Measurements from ENCODE around the gene TRIP13.
A peak's percentile ranks its signal among the peaks of the same experiment; 100 is the strongest.

Gene TRIP13

GRCh38 chr5:958701-959571, 66.3 kb downstream of the TRIP13 start:
- peaks cover 49% of the 10 kb centered on the region for H3K4me1 Mint-ChIP-seq
- no peak for TF ChIP-seq CTCF (IDR thresholded peaks at IDR 0.05; ENCODE audit: unreplicated experiment in 3 of 3)
- H3K4me3 Mint-ChIP-seq = no peak overlapping the region
- no peaks in the 10 kb centered on the region for H3K9me3 Mint-ChIP-seq
- H3K27ac Mint-ChIP-seq = peak overlapping the region in 1 of 3 experiments; percentile 46
- H3K27me3 Mint-ChIP-seq (ENCODE audit: low read depth) = peaks cover 24% of the 10 kb centered on the region
- no peaks in the 10 kb centered on the region for H3K36me3 Mint-ChIP-seq (ENCODE audit: low read depth)

- TF ChIP-seq CTCF (IDR thresholded peaks at IDR 0.05; ENCODE audit: unreplicated experiment in 3 of 3) = no peak
- Mint-ChIP-seq H3K27ac (peak overlapping the region; percentile 56 to 88 (median 76)), H3K9me3 (no peaks in the 10 kb centered on the region), H3K36me3 (ENCODE audit: low read depth) (no peaks in the 10 kb centered on the region), H3K4me1 (peaks cover 55% of the 10 kb centered on the region), H3K4me3 (peak overlapping the region in 1 of 3 experiments; percentile 66), H3K27me3 (ENCODE audit: low read depth) (peaks cover 21% of the 10 kb centered on the region)
Measured at GRCh38 chr5:959581-960531, 67.2 kb downstream of the TRIP13 start.

- Mint-ChIP-seq H3K4me1 (peaks cover 54% of the 10 kb centered on the region), H3K4me3 (peak overlapping the region in 1 of 3 experiments; percentile 66), H3K9me3 (peaks cover 3% of the 10 kb centered on the region), H3K27me3 (ENCODE audit: low read depth) (peaks cover 18% of the 10 kb centered on the region), H3K27ac (peak overlapping the region; percentile 56 to 88 (median 76)), H3K36me3 (ENCODE audit: low read depth) (no peaks in the 10 kb centered on the region)
- no peak for TF ChIP-seq CTCF (IDR thresholded peaks at IDR 0.05; ENCODE audit: unreplicated experiment in 3 of 3)
Measured at GRCh38 chr5:960551-960950, 67.9 kb downstream of the TRIP13 start.

GRCh38 chr5:961002-961710, 68.5 kb downstream of the TRIP13 start:
- TF ChIP-seq CTCF (IDR thresholded peaks at IDR 0.05; ENCODE audit: unreplicated experiment in 3 of 3) = no peak
- no peak overlapping the region for H3K4me3 Mint-ChIP-seq
- peak overlapping the region in 1 of 3 experiments; percentile 62 for H3K27ac Mint-ChIP-seq

GRCh38 chr5:961711-962240, 69.1 kb downstream of the TRIP13 start:
- peaks cover 12% of the 10 kb centered on the region for H3K27me3 Mint-ChIP-seq (ENCODE audit: low read depth)
- H3K27ac Mint-ChIP-seq = no peak overlapping the region
- no peak for TF ChIP-seq CTCF (IDR thresholded peaks at IDR 0.05; ENCODE audit: unreplicated experiment in 3 of 3)
- no peaks in the 10 kb centered on the region for H3K36me3 Mint-ChIP-seq (ENCODE audit: low read depth)
- peaks cover 3% of the 10 kb centered on the region for H3K9me3 Mint-ChIP-seq
- H3K4me3 Mint-ChIP-seq = no peak overlapping the region
- H3K4me1 Mint-ChIP-seq = peaks cover 46% of the 10 kb centered on the region

More at GRCh38 chr5:961002-961710, 68.5 kb downstream of the TRIP13 start:
- peaks cover 3% of the 10 kb centered on the region for H3K9me3 Mint-ChIP-seq
- no peaks in the 10 kb centered on the region for H3K36me3 Mint-ChIP-seq (ENCODE audit: low read depth)
- H3K4me1 Mint-ChIP-seq = peaks cover 49% of the 10 kb centered on the region
- H3K27me3 Mint-ChIP-seq (ENCODE audit: low read depth) = peaks cover 15% of the 10 kb centered on the region
